ENCODE measurements around the gene TBC1D22A.

TBC1D22A gene

DNA sequence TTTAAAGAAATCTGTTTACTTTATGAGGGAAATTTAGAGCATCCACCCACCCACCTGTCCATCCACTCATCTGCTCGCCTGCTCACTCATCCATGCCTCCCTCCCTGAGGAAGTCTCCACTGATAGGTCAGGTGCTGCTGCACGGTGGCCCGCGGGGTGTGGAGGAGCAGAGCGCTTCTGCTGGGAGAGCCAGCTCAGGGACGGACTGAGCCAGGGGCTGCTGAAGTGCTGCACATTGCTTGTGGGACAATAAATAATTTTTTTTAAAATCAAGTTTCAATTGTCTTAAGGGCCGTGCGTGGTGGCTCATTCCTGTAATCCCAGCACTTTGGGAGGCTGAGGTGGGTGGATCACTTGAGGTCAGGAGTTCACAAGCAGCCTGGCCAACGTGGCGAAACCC is 148.9 kb downstream of the TBC1D22A start:
- DNase-seq = no peak

DNA sequence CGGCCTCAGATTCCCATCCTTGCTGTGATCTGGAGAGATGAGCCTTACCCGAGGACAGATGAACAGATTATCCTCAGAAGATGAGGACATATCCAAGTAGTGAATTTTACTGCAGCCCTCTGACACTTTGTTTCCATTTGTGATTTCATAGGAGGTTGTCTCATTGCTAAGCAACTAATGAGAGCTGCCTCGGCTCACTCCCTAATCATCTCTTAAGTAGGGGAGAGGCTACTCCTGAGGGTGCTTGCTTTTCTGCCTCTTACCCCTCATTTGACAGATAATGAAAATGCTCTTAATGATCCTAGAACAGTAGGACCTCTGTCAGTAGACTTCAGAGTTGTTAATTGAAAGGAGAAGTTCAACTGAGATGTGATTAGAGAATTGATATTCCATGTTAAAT is 150.9 kb downstream of the TBC1D22A start:
- DNase-seq = no peak

DNA sequence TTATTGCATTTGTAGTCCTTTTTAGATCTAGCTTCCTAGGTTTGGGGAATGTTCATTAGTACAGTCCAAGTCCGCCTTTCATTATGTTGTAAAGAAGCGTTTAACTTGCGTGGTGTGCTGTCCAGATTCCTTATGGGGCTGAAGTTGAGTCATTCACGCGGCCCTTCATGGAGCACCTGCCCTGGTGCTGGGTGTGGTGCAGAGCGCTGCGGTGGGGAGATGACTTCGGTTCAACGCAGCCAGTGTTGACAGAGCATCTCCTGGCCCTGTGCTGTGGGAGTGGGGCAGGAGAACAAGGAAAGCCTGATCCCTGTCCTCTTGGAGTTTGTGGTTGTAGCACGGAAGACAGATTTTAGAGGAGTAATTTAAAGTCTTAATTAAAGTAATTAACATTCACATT is 152.0 kb downstream of the TBC1D22A start:
- DNase-seq = no peak

DNA sequence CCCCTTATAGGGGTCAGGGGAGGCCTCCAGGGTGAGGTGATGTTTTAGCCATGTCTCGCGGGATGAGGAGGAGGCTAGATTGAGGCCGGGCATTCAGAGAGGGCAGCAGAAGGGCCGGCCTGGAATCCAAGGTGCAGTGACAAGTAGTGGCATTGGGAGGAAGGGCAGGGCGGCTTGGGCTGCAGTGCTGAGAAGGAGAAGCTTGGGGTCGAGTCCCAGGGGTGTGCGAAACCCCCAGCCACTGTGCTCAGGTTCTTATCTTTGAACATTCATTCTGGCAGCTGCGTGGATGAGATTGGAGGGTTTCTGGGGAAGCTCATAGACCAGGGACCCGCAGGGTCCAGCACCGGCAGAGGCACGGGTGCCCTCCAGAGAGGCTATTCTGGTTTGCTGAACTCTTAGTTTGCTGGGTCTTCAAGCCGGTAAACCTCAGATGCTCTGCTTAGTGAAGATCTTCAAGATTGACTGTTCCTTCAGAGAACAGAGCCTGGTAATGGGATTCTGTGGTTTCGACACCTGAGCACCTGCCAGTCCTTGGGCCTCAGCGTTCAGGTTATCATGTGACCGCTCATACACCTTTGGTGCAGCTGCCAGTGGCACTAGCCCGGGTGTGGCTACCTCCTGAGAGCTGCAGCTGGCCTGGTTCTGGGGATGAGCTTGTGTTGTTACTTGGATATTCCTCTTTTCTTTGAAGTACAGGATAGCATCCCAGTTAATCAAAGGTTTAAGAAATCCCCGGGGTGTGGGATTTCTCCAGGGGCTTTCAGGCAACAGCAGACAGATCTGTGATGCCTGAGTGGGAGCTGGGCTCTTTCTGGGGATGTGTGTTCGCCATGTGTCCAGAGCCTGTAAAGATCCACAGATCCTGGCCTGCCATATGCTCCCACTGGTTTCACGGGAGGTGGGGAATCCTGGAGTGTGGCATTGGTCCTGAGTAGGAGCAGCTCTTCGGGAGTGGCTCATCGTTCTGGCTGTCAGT is 152.8 kb downstream of the TBC1D22A start:
- DNase-seq = no peak

DNA sequence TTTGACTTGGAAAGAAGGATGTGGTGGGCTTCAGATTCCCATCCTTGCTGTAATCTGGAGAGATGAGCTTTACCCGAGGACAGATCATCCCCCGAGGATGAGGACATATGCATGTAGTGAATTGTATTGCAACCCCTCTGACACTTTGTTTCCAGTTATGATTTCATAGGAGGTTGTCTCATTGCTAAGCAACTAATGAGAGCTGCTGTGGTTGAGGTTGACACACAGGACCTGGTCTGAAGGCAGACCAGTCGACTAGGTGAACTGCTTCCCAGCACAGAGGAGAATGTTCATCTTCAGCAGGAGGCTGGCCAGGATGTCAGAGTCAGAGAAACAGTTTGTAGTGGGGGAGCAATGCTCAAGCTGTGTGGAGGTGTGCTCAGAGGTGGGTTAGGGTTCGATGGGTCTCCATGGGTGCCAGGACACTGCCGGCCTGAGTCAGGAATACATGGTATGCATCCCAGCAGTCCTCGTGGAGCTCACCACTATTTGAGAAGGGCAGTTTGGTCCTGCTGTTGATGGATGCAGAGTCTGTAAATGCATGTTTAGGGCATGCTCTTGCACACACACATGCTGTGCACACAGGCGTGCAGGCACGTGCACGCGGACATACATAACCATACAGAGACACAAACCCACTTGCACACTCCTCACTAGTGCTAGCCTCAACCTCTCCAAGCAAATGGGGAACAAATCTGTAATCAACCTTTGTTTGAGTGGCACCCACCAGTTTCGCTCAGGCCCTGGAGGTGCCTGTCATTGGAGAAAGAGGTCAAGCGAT is 153.7 kb downstream of the TBC1D22A start:
- DNase-seq = no peak

DNA sequence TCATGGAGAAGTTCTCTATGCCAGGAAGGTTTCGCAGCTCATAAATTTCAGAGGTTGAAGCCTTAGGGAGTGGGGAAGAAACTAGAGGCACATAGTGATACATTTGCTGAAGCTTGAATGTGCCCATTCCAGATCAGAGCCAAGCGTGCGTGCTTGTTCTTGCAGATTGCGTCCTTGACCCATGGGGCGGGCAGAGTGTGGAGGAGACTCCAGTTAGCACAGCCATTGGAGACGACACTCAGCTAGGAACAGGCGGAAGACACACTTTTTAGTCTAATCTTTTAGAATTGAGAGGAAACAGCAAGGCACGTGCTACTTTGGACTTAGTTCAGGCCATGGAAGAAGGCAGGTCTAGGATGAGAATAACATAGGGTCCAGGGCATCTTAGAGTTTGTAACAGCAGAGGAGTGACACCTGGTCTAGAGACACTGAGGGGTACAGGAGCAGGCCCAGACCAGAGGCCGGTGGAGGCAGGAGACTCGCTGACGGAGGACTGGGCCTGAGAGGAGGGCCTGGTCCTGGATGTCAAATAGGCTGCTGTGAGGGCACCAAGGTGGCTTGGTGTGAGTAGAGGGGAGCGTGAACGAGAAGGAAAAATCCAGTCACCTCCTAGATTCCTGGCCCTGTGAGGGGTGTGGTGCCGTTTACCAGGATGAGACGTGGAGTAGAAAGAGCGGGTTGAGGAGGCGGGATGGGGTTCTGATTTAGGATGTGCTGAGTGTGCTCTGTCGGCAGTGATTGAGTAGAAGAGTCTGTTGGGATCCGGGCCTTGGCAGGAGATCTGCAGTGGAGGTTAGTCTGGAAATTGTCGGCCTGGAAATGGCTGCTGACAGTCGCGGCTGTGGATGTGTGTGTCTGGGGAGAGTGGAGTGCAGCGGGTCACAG is 154.7 kb downstream of the TBC1D22A start:
- DNase-seq = no peak

DNA sequence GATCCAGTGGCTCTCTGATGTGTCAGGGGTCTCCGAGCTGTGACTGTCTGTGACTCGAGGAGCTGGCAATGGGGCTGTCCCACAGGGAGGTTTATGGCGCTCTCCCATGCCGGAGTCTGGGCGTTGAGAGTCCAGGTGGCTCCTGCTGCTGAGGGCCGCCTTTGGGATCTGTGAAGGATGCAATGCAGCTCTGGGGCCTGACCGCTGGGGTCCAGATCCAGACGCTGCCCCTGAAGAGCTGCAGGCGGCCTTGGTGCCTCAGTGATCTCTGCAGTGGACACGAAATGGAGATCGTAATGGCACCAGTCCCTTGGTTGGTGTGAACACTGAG is 155.3 kb downstream of the TBC1D22A start:
- no peak for DNase-seq

DNA sequence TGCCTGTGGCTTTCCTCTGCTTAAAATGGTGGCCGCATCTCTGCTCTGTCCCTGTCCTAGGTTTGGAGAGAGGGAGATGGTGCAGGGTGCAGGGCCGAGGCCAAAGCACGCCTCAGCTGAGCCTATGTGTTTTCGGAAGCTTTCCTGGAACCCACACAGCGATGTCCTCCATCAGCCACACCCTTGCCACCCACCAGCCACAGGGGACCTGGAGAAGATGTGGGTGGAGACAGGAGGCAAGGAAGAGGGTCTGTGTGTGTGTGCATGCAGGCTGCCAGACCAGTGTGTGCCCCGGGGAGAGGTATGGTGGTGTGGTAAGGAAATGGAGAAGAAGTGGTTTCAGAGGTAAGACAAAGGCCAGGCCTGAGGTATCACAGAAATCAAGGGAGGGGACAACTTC is 155.7 kb downstream of the TBC1D22A start:
- DNase-seq = no peak

DNA sequence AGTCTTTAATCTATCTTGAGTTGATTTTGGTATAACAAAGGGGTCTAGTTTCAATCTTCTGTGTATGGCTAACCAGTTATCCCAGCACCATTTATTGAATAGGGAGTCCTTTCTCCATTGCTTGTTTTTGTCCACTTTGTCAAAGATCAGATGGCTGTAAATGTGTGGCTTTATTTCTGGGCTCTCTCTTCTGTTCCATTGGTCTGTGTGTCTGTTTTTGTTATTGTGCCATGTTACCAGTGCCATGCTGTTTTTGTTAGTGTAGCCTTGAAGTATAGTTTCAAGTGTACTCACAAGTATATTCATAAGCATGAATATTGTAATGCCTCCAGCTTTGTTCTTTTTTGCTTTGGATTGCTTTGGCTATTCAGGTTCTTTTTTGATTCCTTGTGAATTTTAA is 159.6 kb downstream of the TBC1D22A start:
- no peak for DNase-seq

DNA sequence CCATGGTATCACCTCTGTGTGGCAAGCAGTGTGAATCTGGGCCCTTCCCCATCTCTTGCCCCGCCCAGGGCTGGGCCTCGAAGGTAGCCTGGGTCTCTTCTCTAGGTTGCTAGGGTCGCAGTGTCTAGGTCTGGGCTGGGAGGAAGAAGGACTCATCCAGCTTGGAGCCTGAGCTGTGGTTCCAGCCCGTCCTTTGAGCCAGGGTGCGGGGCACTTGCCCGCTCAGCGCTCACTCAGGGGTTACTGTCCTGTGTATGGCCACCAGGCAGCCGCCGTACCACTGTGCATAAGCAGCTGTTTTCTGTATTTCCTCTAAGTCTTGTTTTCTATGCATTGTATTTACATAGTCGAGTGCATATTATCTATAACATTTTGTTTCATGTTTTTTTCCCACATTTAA is 160.9 kb downstream of the TBC1D22A start:
- DNase-seq = no peak

DNA sequence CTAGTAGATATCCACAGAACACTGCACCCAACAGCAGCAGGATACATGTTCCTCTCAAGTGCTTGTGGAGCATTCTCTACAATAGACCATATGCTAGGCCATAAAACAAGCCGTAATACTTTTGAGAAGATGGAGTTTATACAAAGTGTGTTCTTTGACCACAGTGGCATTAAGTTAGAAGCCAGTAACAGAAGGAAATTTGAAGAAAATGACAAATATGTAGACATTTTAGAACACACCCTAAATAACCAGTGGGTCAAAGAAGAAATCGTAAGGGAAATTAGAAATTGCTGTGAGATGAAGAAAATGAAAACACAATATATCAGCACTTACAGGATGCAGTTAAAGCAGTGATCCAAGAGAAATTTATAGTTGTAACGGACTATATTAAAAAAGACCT is 163.4 kb downstream of the TBC1D22A start:
- no peak for DNase-seq

DNA sequence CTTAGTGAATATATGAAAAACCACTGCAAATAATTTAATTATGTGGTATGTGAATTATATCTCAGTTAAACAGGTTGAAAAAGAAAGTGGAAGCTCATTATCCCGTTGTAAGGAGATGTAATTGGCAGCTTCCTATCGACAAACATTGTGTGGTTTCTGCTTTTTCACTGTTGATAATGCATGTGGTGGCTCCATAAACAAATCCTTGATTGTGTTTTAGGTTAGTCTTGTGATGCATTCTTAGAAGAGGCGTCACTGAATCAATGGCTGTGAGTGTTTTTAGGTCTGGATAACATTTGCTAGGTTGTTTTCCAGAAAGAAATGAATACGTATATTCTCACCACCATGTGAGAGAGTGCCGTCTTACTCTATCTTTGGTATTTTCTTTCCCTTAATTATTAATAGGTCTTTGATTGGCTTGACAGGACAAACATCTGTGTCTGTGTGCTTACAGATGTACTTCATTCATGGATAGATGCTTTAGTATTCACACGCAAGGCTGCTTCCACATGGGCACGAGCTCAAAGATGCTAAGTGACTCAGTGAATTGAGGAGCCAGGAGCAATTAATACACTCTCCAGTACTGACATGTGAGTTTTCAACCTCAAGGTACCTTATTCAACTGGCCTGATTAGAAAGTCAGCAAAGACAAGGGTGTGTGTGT is 166.7 kb downstream of the TBC1D22A start:
- no peak for DNase-seq

DNA sequence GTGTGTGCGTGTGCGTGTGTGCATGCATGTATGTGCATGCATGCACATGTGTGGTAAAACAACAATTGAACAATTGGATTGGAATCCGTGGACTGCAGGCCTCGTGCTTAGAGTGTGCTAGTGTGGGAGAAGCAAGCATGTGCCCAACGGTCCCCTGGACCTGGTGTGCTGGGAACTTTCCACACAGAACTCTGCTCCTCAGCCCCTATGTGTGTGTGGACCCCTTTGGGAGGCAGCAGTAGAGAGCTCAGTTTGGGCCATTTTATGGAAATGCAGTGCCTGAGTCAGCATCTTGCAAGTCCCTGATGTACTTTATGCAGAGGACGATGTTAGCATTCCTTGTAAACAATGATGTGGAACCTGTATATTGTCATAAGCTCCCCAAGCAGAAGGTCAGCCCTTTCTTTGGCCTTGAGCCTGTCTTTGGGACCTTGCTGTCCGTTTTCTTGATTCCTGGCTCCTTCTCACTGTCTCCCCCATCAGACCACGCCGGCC is 167.3 kb downstream of the TBC1D22A start:
- DNase-seq = no peak

DNA sequence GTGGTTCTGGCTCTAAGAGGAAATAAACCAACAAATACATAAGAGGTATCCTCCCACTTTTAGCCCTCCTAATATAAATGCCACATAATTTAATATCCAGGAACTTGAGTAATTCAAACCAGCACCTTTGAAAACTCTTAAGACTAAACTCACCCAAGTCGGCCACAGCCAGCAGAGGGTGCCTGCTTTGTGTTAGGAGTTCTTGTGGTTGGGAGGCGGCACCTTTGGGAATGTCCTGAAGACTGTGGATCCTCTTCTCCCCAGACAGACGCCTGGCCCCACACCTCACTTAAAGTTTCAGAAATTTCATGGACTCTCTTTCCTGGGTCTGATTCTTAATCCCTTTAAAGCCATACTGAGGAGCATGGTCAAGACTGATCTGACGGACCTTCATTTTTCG is 169.0 kb downstream of the TBC1D22A start:
- no peak for DNase-seq

DNA sequence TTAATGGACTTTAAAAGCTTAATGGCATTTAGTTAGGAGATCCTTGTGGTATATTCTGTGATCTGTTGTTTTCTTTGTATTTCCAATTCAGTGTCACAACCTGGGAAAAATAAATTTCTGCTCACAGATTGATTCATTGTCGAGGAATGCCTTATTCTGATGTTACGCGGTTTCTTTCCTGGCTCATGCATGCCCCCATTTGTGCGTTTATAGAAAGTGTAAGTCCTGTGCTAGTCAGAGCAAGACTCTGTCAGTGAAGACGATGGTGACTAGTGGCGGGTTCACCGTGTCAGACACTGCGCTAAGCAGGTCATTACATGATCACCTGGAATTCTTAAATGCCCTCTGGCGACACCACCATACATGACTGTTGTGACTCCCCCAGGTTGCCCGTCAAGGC is 169.4 kb downstream of the TBC1D22A start:
- DNase-seq = no peak

DNA sequence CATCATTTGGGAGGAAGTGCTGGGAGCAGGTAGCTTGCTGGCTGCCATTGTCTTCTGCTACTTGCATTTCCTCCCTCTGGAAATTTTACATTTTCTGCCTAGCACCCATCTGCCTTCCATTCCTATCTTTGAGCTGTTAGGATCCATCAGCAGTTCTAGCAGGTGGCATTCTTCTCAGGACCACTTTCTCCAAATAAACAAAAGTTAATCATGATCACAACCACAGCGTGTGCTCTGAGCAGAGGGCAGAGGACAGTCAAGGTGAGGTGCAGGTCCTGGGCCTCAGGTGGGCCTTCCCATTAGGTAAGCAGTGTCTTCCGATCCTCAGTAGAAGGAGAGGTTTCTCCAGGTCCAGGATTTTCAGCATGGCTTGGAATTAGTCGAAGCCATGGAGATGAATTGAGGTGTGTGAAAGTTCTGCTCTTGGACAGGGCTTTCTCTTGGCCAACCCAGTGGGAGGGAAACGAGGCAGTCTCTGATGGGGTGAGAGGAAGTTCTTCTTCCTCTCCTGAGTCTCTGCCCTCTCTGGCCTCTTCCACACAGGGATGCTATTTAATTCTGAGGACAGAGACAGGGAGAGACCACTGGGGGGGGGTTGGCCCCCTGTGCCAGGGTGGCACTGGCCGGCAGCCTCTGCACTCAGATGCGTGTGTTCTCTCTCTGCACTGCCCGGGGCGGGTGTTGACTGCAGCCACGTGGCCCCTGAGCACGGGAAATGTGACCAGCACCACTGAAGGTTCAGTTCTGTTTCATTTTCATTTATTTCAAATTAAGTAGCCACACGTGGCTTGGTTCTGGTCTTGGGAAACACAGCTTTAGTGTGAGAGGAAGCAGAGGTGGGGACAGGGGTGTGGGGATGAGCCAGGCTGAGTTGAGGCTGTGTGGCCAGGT is 170.8 kb downstream of the TBC1D22A start:
- no peak for DNase-seq

DNA sequence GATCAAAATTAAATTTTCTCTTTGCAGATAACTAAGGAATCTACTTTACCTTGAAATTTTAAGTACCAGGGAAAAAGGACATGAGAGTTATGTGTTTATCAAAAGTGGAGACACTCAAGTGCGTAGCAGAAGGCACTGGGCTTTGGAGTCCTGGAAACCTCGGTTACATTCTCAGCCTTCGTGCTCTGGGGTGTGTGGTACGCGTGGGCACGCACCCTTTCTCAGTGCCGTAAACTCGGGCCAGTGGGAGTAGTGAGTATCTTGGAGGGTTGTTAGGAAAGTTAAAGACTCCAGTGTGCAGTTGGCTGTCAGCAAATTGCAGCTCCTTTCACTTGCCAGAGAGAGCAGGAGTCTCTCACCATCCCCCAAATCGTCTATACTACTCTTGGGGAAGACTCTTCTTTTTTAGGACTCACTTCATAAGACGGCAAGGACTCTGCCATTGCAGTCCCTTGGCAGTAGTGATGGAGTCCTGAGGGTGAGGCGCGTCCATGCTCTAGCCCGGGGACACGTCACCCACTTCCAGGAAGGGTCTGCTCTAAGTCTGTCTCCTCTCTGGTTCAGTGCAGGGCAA is 171.8 kb downstream of the TBC1D22A start:
- no peak for DNase-seq

DNA sequence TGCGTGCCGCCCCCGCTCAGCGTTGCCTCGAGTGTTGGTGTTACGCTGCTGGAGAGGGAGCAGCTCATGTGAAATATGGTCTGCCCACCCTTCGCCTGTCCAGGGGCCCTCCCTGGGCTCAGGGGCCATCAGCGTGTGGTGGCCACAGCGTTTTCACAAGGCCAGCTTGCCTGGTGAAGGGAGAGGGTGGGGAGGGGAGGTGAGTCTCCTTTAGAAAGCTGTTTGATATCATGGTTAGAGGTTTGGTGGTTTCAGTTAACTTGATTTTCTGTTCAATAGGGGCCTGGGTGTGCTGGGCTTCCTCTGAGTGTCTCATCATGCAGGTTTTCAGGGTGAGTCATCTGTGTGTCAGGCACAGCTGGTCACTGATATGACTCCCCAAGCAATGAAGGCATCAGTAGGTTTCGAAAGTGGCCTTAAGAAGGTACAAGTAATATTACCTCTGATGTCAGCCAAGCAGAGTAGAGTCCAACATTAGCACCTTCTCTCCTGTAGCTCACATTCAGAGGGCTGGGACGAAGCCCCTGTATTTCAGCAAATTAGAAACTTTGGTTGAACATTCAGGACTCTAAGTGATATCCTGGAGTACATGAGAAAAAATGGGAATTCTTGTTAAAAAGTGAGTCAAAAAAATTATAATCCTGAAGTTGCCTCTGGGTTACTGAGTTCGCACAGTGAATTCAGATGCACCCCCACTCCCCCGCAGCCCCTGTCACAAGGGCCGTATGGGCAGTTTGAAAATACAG is 172.5 kb downstream of the TBC1D22A start:
- DNase-seq = peak; percentile 22

DNA sequence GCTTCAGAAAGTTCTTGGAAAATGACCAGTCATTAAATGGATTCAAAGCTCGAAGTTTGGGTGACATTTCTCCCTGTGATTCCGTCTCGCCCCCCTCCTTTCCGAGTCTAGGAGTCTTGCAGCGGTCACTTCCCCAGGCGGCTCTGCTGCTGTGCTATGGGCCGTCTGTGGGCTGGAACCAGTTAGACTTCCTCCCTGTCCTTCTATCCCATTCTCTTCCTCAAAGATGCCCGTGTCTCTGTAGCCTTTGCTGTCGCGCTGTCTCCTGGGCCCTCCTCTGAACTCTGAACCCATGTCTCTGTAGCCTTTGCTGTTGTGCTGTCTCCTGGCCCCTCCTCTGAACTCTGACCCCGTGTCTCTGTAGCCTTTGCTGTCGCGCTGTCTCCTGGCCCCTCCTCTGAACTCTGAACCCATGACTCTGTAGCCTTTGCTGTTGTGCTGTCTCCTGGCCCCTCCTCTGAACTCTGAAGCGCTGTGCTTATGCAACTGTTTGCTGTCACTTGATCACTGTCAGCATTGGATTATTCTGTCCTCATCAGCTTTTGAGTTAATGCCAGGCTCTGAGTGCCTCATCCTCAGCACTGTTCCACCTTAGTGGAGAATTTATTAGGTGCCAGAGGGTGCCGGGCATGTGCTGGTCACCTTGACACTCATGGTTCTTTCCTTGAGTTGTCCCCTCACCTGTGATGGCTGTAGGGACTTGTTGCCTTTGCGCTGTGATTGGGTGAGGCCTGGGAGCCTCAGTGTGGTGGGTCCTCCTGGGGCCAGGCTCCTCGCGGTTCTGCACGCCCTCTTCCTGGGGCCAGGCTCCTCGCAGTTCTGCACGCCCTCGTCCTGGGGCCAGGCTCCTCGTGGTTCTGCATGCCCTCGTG is 173.3 kb downstream of the TBC1D22A start:
- DNase-seq = no peak
